Measurements from ENCODE around the gene COG5. TPM values are rescaled to one million over a fixed set of nuclear protein-coding genes. Genes with fewer than 3 reads are reported as not detected.

The COG5 gene
- total and polyA plus RNA-seq, 2 of the 8 experiments (the other 6 are each of a cell fraction or from before 2014, with no cell fraction given) = 10.5 to 28.1 TPM

GRCh38 chr7:107563775-107564552 is at the start of gene COG5, which contains the start of gene DUS4L (continued):
- TF ChIP-seq FOSL1 (IDR thresholded peaks at IDR 0.05; ENCODE audit: insufficient read depth, low read depth, low read length) (no peak), CHD2 (IDR thresholded peaks at IDR 0.05; ENCODE audit: low read length) (no peak; the same call in 1 of the 2 replicates), MAX (IDR thresholded peaks at IDR 0.05) (peak; percentile 72), GABPA (IDR thresholded peaks at IDR 0.05; ENCODE audit: borderline replicate concordance, insufficient read depth, low read length) (no peak), RNF2 (IDR thresholded peaks at IDR 0.05; ENCODE audit: borderline replicate concordance, low read depth, low read length, missing control alignments, poor library complexity, severe bottlenecking) (no peak), TBP (IDR thresholded peaks at IDR 0.05; ENCODE audit: low read depth, low read length) (peak; percentile 88), CHD1 (IDR thresholded peaks at IDR 0.05; ENCODE audit: low read depth, low read length) (no peak; the same call in 1 of the 2 replicates), RXRA (IDR thresholded peaks at IDR 0.05; ENCODE audit: insufficient read depth, low read depth, low read length) (no peak), SRF (IDR thresholded peaks at IDR 0.05; ENCODE audit: low read depth, low read length) (peak; percentile 61), SP1 (IDR thresholded peaks at IDR 0.05; ENCODE audit: low read depth, low read length) (peak; percentile 75; the same call in 1 of the 2 replicates), BCL11A (IDR thresholded peaks at IDR 0.05; ENCODE audit: low read depth in 2 of 2, low read length in 2 of 2) (no peak), PHF8 (conservative IDR thresholded peaks at IDR 0.05; ENCODE audit: low read depth, low read length) (peak; percentile 99), SIN3A (conservative IDR thresholded peaks at IDR 0.05 in 1 of 2, IDR thresholded peaks at IDR 0.05 in 1 of 2; ENCODE audit: low read depth in 1 of 2, low read length in 2 of 2) (peak in 1 of 2 experiments; percentile 29; a peak in 2 of 4 replicates), TAF7 (optimal IDR thresholded peaks at IDR 0.05; ENCODE audit: borderline replicate concordance, low read depth, low read length) (peak; percentile 73), JUND (IDR thresholded peaks at IDR 0.05; ENCODE audit: low read length) (peak; percentile 5; the same call in 1 of the 2 replicates), POLR2AphosphoS5 (IDR thresholded peaks at IDR 0.05; ENCODE audit: low read depth, low read length) (peak; percentile 97), KDM5A (IDR thresholded peaks at IDR 0.05; ENCODE audit: low read length) (peak; percentile 83), YY1 (IDR thresholded peaks at IDR 0.05; ENCODE audit: low read depth, low read length) (peak; percentile 89), EGR1 (IDR thresholded peaks at IDR 0.05; ENCODE audit: borderline replicate concordance, low read depth, low read length) (peak; percentile 62; the same call in 1 of the 2 replicates), CEBPB (IDR thresholded peaks at IDR 0.05; ENCODE audit: low read depth, low read length) (0 out of 2 replicates have a peak, but pooled peaks have one; percentile 2), CBX8 (IDR thresholded peaks at IDR 0.05; ENCODE audit: borderline replicate concordance, low read depth, low read length) (no peak), CTBP2 (IDR thresholded peaks at IDR 0.05; ENCODE audit: borderline replicate concordance, insufficient read depth, insufficient read length, low read length) (no peak)
- TF ChIP-seq, protein P1, sequence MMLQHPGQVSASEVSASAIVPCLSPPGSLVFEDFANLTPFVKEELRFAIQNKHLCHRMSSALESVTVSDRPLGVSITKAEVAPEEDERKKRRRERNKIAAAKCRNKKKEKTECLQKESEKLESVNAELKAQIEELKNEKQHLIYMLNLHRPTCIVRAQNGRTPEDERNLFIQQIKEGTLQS (IDR thresholded peaks at IDR 0.05; ENCODE audit: insufficient read depth, low read depth, low read length) = peak; percentile 75; the same call in 1 of the 2 replicates
